ENCODE data around the gene OLFML2A. TPM values are rescaled to one million over a fixed set of nuclear protein-coding genes. Genes with fewer than 3 reads are reported as not detected.

The OLFML2A gene
- total and polyA plus RNA-seq, 2 of the 4 experiments (the other 2 are of a cell fraction), result 2.0 to 5.9 TPM

DNA sequence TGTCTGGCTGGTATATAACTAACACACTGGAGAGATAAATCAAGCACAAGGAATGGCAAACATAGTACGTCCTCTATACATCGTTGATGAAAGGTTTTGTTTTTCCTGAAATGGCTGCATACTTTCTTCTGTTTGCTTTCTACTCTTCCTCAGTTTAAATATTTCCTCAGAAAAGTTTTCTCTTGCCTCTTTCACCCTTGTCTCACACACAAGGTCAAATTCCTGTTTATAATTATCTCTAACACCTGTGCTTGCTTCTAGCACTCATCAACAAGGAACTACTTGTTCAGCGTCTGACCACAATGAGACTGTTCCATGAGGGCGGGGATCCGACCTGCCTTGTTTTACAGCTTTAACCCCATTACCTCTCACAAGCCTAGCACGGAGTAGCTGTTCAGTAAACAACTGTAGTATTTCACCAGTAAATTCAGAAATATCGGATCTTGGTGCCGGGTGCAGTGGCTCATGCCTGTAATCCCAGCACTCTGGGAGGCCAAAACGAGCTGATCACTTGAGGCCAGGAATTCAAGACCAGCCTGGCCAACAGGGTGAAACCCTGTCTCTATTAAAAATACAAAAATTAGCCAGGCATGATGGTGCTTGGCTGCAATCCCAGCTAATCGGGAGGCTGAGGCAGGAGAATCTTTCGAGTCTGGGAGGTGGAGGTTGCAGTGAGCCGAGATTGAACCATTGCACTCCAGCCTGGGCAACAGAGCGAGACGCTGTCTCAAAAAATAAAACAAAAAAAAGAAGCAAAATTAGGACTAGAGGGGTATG lies 42.8 kb upstream of the OLFML2A start:
- POLR2A ChIA-PET (ENCODE audit: unreplicated experiment), result no interaction called here
- H2AK5ac ChIP-seq (ENCODE audit: low read depth, low read length), result no peak overlapping the region; the same call in 1 of the 2 replicates
- no peak overlapping the region for H3K4me2 ChIP-seq (ENCODE audit: low read depth, low read length)
- H3K9ac ChIP-seq (ENCODE audit: low read depth, low read length), result no peak overlapping the region
- BruUV-seq (replicated peaks), result no TSS peak
- no peak overlapping the region for H3K14ac ChIP-seq (replicated peaks; ENCODE audit: low read depth, low read length)
- H2BK5ac ChIP-seq (ENCODE audit: low read depth, low read length, poor library complexity, severe bottlenecking), result no peak overlapping the region
- no peak overlapping the region for H3K23ac ChIP-seq (ENCODE audit: low read depth, low read length)
- no peak overlapping the region for H4K8ac ChIP-seq (ENCODE audit: low read depth in 2 of 2, low read length in 2 of 2)
- no peak overlapping the region for H2AK9ac ChIP-seq (replicated peaks; ENCODE audit: low read depth, low read length, poor library complexity)
- no peak overlapping the region for H3K4me3 ChIP-seq (ENCODE audit: insufficient read depth, low read depth, low read length)
- no peak overlapping the region; the same call in 1 of the 2 replicates for H2BK20ac ChIP-seq (ENCODE audit: low read depth, low read length)
- no peak overlapping the region for H3K18ac ChIP-seq (ENCODE audit: low read depth, low read length)
- dilution Hi-C loops (cut with HindIII; ENCODE audit: low sequenced_read_pairs, unreplicated experiment), result no loop called here
- H3K27ac ChIP-seq (ENCODE audit: insufficient read depth, low read length), result no peak overlapping the region
- CTCF ChIA-PET, result interaction anchor here (1.3 kb wide), 1 partner anchor 14 kb away, joined by 3 read pairs; no protein-coding TSS in a partner anchor
- no peak overlapping the region for H3K56ac ChIP-seq (ENCODE audit: extremely low read depth, insufficient read depth, low read length)
- no peaks in the 10 kb centered on the region for H3K79me1 ChIP-seq (ENCODE audit: low read depth in 1 of 2, low read length in 2 of 2)
- 90% methylated on average over 6 of the region's 14 CpGs; no CpG with 5 or more reads in 1 of the 2 experiments for WGBS, 2 experiments (ENCODE audit: extremely low coverage in 2 of 2, insufficient read length in 1 of 2)
- DNase-seq (no peak), ATAC-seq (ENCODE audit: low read depth) (no peak)
- H3K9me3 ChIP-seq (ENCODE audit: control insufficient read depth, insufficient read depth, low read length), result no peaks in the 10 kb centered on the region
- intact Hi-C loops (cut with micrococcal nuclease), result no loop called here
- 0 out of 2 replicates have a peak overlapping the region, but pooled peaks have one; percentile 19 for H2BK120ac ChIP-seq (ENCODE audit: low read depth, low read length)
- peaks cover 7% of the 10 kb centered on the region for H3K4me1 ChIP-seq (ENCODE audit: control insufficient read depth, insufficient read depth, low read length)
- H3K4ac ChIP-seq (ENCODE audit: low read depth, low read length), result no peak overlapping the region
- H4K91ac ChIP-seq (ENCODE audit: insufficient read depth, low read depth, low read length), result no peak overlapping the region
- no peaks in the 10 kb centered on the region for H3K36me3 ChIP-seq (ENCODE audit: control insufficient read depth, insufficient read depth, low read length)
- no peak overlapping the region for H4K5ac ChIP-seq (ENCODE audit: low read depth, low read length)
- in situ Hi-C loops (cut with MboI; ENCODE audit: low sequenced_read_pairs), result no loop called here
- no peaks in the 10 kb centered on the region for H4K20me1 ChIP-seq (ENCODE audit: insufficient read depth, low read length)
- peaks cover 7% of the 10 kb centered on the region for H3K9me1 ChIP-seq (ENCODE audit: insufficient read depth, low read length)
- no peak overlapping the region for H2BK15ac ChIP-seq (ENCODE audit: low read depth, low read length)
- H3K27me3 ChIP-seq (ENCODE audit: control insufficient read depth, insufficient read depth, low read length), result no peaks in the 10 kb centered on the region
- H2AFZ ChIP-seq (replicated peaks; ENCODE audit: low read length, poor library complexity), result no peak overlapping the region
- TF ChIP-seq POLR2A (IDR thresholded peaks at IDR 0.05; ENCODE audit: low read depth, low read length), result no peak
- TF ChIP-seq RAD21 (IDR thresholded peaks at IDR 0.05; ENCODE audit: low read length), result no peak
- no peak for TF ChIP-seq RFX5 (IDR thresholded peaks at IDR 0.05; ENCODE audit: low read depth, low read length)
- no peak for TF ChIP-seq BHLHE40 (IDR thresholded peaks at IDR 0.05; ENCODE audit: low read depth, low read length)
- TF ChIP-seq, protein P1, sequence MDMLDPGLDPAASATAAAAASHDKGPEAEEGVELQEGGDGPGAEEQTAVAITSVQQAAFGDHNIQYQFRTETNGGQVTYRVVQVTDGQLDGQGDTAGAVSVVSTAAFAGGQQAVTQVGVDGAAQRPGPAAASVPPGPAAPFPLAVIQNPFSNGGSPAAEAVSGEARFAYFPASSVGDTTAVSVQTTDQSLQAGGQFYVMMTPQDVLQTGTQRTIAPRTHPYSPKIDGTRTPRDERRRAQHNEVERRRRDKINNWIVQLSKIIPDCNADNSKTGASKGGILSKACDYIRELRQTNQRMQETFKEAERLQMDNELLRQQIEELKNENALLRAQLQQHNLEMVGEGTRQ (IDR thresholded peaks at IDR 0.05; ENCODE audit: low read depth, low read length), result no peak
- no peak for TF ChIP-seq SMC3 (IDR thresholded peaks at IDR 0.05; ENCODE audit: low read depth, low read length)
- TF ChIP-seq MAFK (IDR thresholded peaks at IDR 0.05; ENCODE audit: low read depth, low read length), result no peak
- no peak for TF ChIP-seq MXI1 (IDR thresholded peaks at IDR 0.05; ENCODE audit: borderline replicate concordance, low read depth, low read length)
- TF ChIP-seq, protein P2, sequence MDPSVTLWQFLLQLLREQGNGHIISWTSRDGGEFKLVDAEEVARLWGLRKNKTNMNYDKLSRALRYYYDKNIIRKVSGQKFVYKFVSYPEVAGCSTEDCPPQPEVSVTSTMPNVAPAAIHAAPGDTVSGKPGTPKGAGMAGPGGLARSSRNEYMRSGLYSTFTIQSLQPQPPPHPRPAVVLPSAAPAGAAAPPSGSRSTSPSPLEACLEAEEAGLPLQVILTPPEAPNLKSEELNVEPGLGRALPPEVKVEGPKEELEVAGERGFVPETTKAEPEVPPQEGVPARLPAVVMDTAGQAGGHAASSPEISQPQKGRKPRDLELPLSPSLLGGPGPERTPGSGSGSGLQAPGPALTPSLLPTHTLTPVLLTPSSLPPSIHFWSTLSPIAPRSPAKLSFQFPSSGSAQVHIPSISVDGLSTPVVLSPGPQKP (IDR thresholded peaks at IDR 0.05; ENCODE audit: borderline replicate concordance, low read depth, low read length), result no peak
- TF ChIP-seq FOS (IDR thresholded peaks at IDR 0.05; ENCODE audit: low read depth, low read length), result no peak
- TF ChIP-seq NFE2L2 (IDR thresholded peaks at IDR 0.05; ENCODE audit: low read depth, low read length), result no peak
- TF ChIP-seq, protein P3, sequence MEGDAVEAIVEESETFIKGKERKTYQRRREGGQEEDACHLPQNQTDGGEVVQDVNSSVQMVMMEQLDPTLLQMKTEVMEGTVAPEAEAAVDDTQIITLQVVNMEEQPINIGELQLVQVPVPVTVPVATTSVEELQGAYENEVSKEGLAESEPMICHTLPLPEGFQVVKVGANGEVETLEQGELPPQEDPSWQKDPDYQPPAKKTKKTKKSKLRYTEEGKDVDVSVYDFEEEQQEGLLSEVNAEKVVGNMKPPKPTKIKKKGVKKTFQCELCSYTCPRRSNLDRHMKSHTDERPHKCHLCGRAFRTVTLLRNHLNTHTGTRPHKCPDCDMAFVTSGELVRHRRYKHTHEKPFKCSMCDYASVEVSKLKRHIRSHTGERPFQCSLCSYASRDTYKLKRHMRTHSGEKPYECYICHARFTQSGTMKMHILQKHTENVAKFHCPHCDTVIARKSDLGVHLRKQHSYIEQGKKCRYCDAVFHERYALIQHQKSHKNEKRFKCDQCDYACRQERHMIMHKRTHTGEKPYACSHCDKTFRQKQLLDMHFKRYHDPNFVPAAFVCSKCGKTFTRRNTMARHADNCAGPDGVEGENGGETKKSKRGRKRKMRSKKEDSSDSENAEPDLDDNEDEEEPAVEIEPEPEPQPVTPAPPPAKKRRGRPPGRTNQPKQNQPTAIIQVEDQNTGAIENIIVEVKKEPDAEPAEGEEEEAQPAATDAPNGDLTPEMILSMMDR (conservative IDR thresholded peaks at IDR 0.05; ENCODE audit: low read depth, low read length), result no peak
- TF ChIP-seq CEBPB (IDR thresholded peaks at IDR 0.05; ENCODE audit: low read depth, low read length), result no peak
- TF ChIP-seq RCOR1 (IDR thresholded peaks at IDR 0.05; ENCODE audit: insufficient replicate concordance, low read length), result no peak
- TF ChIP-seq CHD1 (IDR thresholded peaks at IDR 0.05; ENCODE audit: low read depth, low read length), result no peak
